ENCODE measurements around the gene PCDH8.

Gene PCDH8

DNA sequence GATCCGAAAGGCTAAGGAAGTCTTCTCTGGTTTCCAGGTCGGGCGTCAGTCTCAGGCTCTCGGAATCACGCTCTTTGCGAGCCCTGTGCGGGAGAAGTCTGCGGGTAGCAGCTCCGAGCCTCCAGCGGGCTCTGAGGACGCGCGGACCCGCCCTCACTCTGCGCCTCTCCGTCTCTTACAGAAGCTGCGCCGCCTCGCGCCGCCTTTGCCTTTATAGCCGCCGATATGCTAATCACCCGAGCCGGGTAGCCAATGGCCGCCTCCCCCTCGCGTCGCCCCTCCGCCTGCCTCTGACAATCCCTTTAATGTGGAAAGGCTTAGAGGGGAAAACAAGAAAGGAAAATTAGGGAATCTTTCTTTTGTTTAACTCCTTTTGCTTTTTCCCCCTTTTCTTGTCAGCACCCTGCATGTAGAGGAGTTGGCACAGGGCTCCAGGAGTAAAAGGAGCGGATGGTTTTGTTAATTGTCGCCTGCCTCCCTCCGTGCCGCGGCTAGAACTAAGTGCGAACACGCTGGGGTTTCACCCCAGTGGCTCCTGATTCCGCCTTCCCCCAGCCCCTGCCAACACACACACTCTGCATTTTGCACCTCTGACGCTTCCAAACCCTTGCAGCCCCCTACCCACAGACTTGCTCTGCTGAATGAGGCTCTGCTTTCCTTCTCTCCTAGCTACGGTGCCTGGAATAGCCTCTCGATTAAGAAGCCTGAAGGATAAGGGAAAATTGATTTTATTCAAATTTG is at the start of gene PCDH8:
PCDH8 (minus strand) TSS at position 186 of the 741 bp plus-strand sequence. CDS start 204 bp downstream, outside the sequence.
- FAIRE-seq = no peak
- no peak for TF ChIP-seq POLR2A (IDR thresholded peaks at IDR 0.05; ENCODE audit: low read depth, low read length)
- no peak for DNase-seq (ENCODE audit: insufficient read length, low spot score)

- FAIRE-seq = no peak
- peak; percentile 4 for DNase-seq (ENCODE audit: insufficient read length, low spot score)
- TF ChIP-seq POLR2A (IDR thresholded peaks at IDR 0.05; ENCODE audit: low read depth, low read length) = no peak
Measured at GRCh38 chr13:52896827-52897659, 48.6 kb upstream of the PCDH8 start.

- DNase-seq (ENCODE audit: insufficient read length, low spot score) = no peak
- no peak for FAIRE-seq
- TF ChIP-seq POLR2A (IDR thresholded peaks at IDR 0.05; ENCODE audit: low read depth, low read length) = no peak
Measured at GRCh38 chr13:52894413-52894812, 46.0 kb upstream of the PCDH8 start.

DNA sequence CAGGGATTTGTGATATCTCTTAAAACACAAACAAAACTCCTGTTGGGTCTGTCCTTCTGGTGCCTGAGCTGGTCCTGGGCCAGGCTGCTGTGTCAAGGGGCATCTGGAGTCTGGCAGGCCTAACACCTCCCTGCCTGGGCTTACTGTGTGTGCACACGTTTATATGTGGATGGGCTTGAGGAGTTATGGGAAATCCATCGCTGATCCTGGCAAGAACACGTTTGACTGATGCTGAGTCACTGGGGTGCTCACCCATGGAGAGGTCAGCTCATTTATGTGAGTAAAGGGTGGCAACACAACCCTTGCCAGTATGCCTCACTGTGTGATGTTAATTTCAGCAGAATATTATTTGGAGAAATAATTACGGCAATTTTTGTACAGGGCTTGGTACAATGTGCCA is 44.5 kb upstream of the PCDH8 start:
- FAIRE-seq (no peak), DNase-seq (ENCODE audit: insufficient read length, low spot score) (peak; percentile 6)
- no peak for TF ChIP-seq POLR2A (IDR thresholded peaks at IDR 0.05; ENCODE audit: low read depth, low read length)

- no peak for FAIRE-seq
- no peak for DNase-seq (ENCODE audit: insufficient read length, low spot score)
- TF ChIP-seq POLR2A (IDR thresholded peaks at IDR 0.05; ENCODE audit: low read depth, low read length) = no peak
Measured at GRCh38 chr13:52891706-52892105, 43.3 kb upstream of the PCDH8 start.

DNA sequence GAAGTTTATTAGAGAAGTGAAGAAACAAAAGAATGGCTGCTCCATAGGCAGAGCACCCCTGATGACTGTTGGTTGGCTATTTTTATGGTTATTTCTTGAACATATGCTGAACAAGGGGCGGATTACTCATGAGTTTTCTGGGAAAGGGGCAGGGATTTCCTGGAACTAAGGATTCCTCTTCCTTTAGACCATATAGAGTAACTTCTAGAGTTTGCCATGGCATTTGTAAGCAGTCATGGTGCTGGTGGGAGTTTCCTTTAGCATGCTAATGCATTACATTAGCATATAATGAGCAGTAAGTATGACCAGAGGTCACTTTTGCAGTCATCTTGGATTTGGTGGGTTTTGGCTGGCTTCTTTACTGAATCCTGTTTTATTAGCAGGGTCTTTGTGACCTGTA is 38.7 kb upstream of the PCDH8 start:
- DNase-seq (ENCODE audit: insufficient read length, low spot score) (no peak), FAIRE-seq (no peak)
- no peak for TF ChIP-seq POLR2A (IDR thresholded peaks at IDR 0.05; ENCODE audit: low read depth, low read length)

DNA sequence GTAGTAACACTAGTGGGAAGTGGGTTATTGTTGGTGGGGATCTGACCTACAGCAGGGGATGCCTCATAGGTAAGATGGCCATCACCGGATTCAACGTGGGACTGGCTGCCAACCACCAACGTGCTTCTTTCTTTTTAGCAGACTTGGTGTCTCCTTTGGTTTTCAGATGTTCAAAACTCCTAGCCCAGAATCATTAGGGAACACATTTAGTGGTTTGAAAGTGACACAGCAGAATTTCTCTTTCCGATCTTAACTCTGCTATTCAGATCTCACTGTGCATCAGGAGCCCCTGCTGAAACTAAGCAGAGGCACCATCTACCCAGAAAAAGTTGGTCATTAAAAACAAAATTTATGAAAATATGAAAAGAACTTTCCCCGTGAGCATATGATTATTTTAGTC is 36.7 kb upstream of the PCDH8 start:
- no peak for TF ChIP-seq POLR2A (IDR thresholded peaks at IDR 0.05; ENCODE audit: low read depth, low read length)
- FAIRE-seq (no peak), DNase-seq (ENCODE audit: insufficient read length, low spot score) (no peak)

GRCh38 chr13:52884429-52885010 is 36.1 kb upstream of the PCDH8 start:
- no peak for DNase-seq (ENCODE audit: insufficient read length, low spot score)
- FAIRE-seq = no peak
- TF ChIP-seq POLR2A (IDR thresholded peaks at IDR 0.05; ENCODE audit: low read depth, low read length) = no peak

GRCh38 chr13:52882785-52883184 is 34.3 kb upstream of the PCDH8 start:
- FAIRE-seq = no peak
- TF ChIP-seq POLR2A (IDR thresholded peaks at IDR 0.05; ENCODE audit: low read depth, low read length) = no peak
- no peak for DNase-seq (ENCODE audit: insufficient read length, low spot score)

DNA sequence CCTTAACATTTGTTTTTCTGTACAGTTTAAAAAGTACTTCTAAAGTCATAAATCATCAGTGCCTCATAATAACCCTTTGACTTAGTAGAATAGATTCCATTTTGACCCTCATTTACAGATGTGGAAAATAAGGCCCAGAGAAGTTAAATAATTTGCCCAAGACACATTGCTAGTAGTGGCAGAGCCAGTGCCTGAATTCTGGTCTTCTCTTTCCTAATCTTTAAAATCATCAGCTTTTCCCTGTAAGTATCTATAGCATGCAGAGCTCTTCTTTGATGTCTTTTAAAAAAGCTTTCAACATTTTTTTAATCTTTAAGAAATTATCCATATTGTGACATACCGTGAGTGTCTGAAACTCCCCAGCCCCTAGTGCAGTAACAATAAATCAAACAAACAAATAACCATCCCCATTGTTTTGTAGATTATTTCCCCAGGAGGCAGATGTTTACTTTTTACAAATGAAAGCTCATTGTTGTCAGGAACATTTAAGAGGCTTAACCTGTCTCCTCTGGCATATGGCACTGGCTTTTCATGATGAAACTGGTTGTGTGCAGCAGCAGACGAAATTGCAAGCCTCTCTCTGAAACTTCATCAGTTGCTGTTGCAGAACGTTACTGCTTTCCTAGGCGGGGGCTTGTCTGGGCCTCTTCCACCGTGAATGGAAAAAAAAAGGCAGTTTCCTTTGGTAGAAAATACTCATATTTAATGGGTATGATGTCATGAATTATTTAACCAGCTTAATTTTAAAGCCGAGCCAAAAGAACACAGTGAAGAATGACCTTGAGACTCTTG is 31.7 kb upstream of the PCDH8 start:
- DNase-seq (ENCODE audit: insufficient read length, low spot score) = no peak
- no peak for FAIRE-seq
- TF ChIP-seq POLR2A (IDR thresholded peaks at IDR 0.05; ENCODE audit: low read depth, low read length) = no peak

DNA sequence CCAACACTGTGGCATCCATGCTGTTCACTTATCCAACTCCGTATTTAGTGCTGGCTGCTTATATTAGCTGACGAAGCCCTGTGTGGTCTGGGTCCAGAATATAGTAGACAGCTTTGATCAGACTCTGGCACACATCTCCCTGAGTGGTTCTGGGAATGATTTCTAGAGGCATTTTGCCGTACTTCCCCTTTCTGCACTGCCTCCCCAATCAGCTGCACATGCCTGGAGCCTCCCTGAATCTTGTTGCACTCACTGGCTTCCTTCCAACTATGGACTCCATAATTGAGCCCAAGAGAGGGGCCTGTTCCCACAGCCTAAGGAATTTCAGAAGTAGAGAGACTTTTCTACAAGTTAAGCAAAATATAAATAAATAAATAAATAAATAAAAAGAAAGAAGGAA is 30.4 kb upstream of the PCDH8 start:
- FAIRE-seq = no peak
- TF ChIP-seq POLR2A (IDR thresholded peaks at IDR 0.05; ENCODE audit: low read depth, low read length) = no peak
- no peak for DNase-seq (ENCODE audit: insufficient read length, low spot score)

DNA sequence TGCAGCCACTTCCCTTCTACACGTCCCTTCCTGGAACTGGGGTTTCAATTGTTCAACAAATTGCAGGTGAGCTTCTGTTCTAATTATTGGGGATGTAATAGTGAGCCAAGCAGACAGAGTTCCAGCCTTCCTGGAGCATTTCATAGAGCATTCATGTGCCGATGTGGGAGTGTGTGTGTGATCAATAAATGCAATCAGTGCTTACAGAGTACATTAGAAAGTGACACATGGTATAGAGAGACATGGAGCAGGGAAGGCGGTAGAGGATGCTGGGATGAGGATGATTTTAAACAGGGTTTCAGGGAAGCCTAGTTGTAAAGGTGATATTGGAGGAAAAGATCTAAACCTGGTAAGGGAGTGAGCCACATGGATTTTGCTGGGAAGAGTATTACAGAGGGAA is 21.7 kb upstream of the PCDH8 start:
- DNase-seq (ENCODE audit: insufficient read length, low spot score) = no peak
- no peak for FAIRE-seq
- TF ChIP-seq POLR2A (IDR thresholded peaks at IDR 0.05; ENCODE audit: low read depth, low read length) = no peak

- no peak for TF ChIP-seq POLR2A (IDR thresholded peaks at IDR 0.05; ENCODE audit: low read depth, low read length)
- DNase-seq (ENCODE audit: insufficient read length, low spot score) (no peak), FAIRE-seq (no peak)
Measured at GRCh38 chr13:52869621-52870020, 21.2 kb upstream of the PCDH8 start.

- DNase-seq (ENCODE audit: insufficient read length, low spot score) = no peak
- no peak for FAIRE-seq
- TF ChIP-seq POLR2A (IDR thresholded peaks at IDR 0.05; ENCODE audit: low read depth, low read length) = no peak
Measured at GRCh38 chr13:52869050-52869449, 20.6 kb upstream of the PCDH8 start.

Data from H54 (cell line).